HepG2 (cell line): ENCODE data around the gene STMN3. TPM values are rescaled to one million over a fixed set of nuclear protein-coding genes. Genes with fewer than 3 reads are reported as not detected.
A peak's percentile ranks its signal among the peaks of the same experiment; 100 is the strongest.

Experiments used
- ARID2 ChIP-seq: sonication (generic); formaldehyde crosslinking; IDR thresholded peaks from 2 replicates; pipeline ENCODE4 v1.8.1; 2022; ENCODE audit warnings: mild to moderate bottlenecking, missing genetic modification reagents, borderline replicate concordance
- GABPA ChIP-seq, 2 experiments: IDR thresholded peaks; 2 replicates each; pipeline ENCODE4 v1.6.1; 2011 to 2016; ENCODE audit warnings: low read depth in 2 of 2, low read length in 1 of 2, missing biosample characterization in 1 of 2, missing genetic modification characterization in 1 of 2
- GABPB1 ChIP-seq: IDR thresholded peaks from 2 replicates; pipeline ENCODE4 v1.6.1; 2016; ENCODE audit warnings: mild to moderate bottlenecking, missing genetic modification reagents, moderate library complexity, missing compliant biosample characterization
- HBP1 ChIP-seq: IDR thresholded peaks from 2 replicates; pipeline ENCODE4 v1.6.1; 2016; ENCODE audit warnings: low read depth, control low read depth
- HOXA3 ChIP-seq: sonication (generic); formaldehyde crosslinking; IDR thresholded peaks from 2 replicates; pipeline ENCODE4 v1.5.0; 2020; ENCODE audit warnings: missing genetic modification reagents
- SPEN ChIP-seq: sonication (generic); formaldehyde crosslinking; IDR thresholded peaks from 2 replicates; pipeline ENCODE4 v1.5.1; 2020; ENCODE audit warnings: low read depth, mild to moderate bottlenecking, missing genetic modification reagents
- SSRP1 ChIP-seq: IDR thresholded peaks from 2 replicates; pipeline ENCODE4 v1.6.1; 2016; ENCODE audit warnings: control low read depth
- TFDP2 ChIP-seq: sonication (generic); formaldehyde crosslinking; IDR thresholded peaks from 2 replicates; pipeline ENCODE4 v1.4.0; 2020; ENCODE audit warnings: missing genetic modification reagents
- ZBTB14 ChIP-seq: sonication (generic); formaldehyde crosslinking; IDR thresholded peaks from 2 replicates; pipeline ENCODE4 v1.4.0; 2020; ENCODE audit warnings: missing genetic modification reagents
- ZBTB43 ChIP-seq: sonication (generic); formaldehyde crosslinking; conservative IDR thresholded peaks from 2 replicates; pipeline ENCODE4 v1.4.0; 2020; ENCODE audit warnings: missing genetic modification reagents
- ZHX2 ChIP-seq, 2 experiments: sonication (generic) in 1 of 2; formaldehyde crosslinking in 1 of 2; IDR thresholded peaks; 2 replicates each; pipeline versions ENCODE4 v1.6.1 to v1.9.0; 2014 to 2022; ENCODE audit warnings: antibody characterized with exemption in 1 of 2, borderline replicate concordance in 1 of 2, inconsistent platforms in 1 of 2, low read depth in 1 of 2, missing genetic modification reagents in 1 of 2
- ZNF274 ChIP-seq: sonication (generic); formaldehyde crosslinking; IDR thresholded peaks from 2 replicates; pipeline ENCODE4 v1.5.1; 2020; ENCODE audit warnings: mild to moderate bottlenecking, missing genetic modification reagents
- ZNF296 ChIP-seq: sonication (generic); formaldehyde crosslinking; conservative IDR thresholded peaks from 2 replicates; pipeline ENCODE4 v1.5.0; 2020; ENCODE audit warnings: mild to moderate bottlenecking, missing genetic modification reagents
- ZNF460 ChIP-seq: sonication (generic); formaldehyde crosslinking; IDR thresholded peaks from 2 replicates; pipeline ENCODE4 v1.5.1; 2020; ENCODE audit warnings: missing genetic modification reagents, mild to moderate bottlenecking, borderline replicate concordance
- ZNF740 ChIP-seq: sonication (generic); formaldehyde crosslinking; IDR thresholded peaks from 2 replicates; pipeline ENCODE4 v1.4.0; 2020; ENCODE audit warnings: missing genetic modification reagents
- polyA plus RNA-seq, 8 experiments: library from polyadenylated mRNA; depleted of rRNA in 3 of 8; stranded (reverse) in 7 of 8; unstranded in 1 of 8; fragments of >200 nt; fragmentation: Illumina TruSeq in 4 of 8; extraction: Trizol in 4 of 8; gene quantifications; 2 replicates each; pipeline versions ENCODE4 v1.2.1 to v1.2.3, GENCODE V29; 2011 to 2016; ENCODE audit warnings: low read depth in 4 of 8, missing spikeins in 1 of 8, mixed read lengths in 1 of 8; ENCODE audit not compliant: insufficient read depth in 1 of 8
- total RNA-seq, 5 experiments: library from RNA; depleted of rRNA; stranded (reverse); fragments of >200 nt; fragmentation: Illumina TruSeq; extraction: Trizol; gene quantifications; 2 replicates each; pipeline ENCODE4 v1.2.3, GENCODE V29; 2016; ENCODE audit warnings: low read depth in 1 of 5

Gene STMN3
- total and polyA plus RNA-seq, 2 of the 13 experiments (the other 11 are each of a cell fraction or from before 2014, with no cell fraction given) = 21.0 to 48.3 TPM

- TF ChIP-seq ARID2 (CRISPR knock-in tag) (0 out of 2 replicates have a peak, but pooled peaks have one; percentile 7), GABPA (IDR thresholded peaks at IDR 0.05; ENCODE audit: low read depth, low read length) (0 out of 2 replicates have a peak, but pooled peaks have one; percentile 6), GABPA (CRISPR knock-in tag; IDR thresholded peaks at IDR 0.05; ENCODE audit: low read depth) (no peak), TFDP2 (CRISPR knock-in tag) (peak; percentile 55), SSRP1 (CRISPR knock-in tag) (0 out of 2 replicates have a peak, but pooled peaks have one; percentile 72), ZNF460 (CRISPR knock-in tag) (0 out of 2 replicates have a peak, but pooled peaks have one; percentile 19), HBP1 (CRISPR knock-in tag) (no peak), GABPB1 (CRISPR knock-in tag) (peak; percentile 35; the same call in 1 of the 2 replicates), ZNF274 (CRISPR knock-in tag) (peak; percentile 4; the same call in 1 of the 2 replicates), ZBTB14 (CRISPR knock-in tag) (peak; percentile 59; the same call in 1 of the 2 replicates), ZNF296 (CRISPR knock-in tag) (0 out of 2 replicates have a peak, but pooled peaks have one; percentile 57), ZHX2 (IDR thresholded peaks at IDR 0.05; ENCODE audit: low read depth) (0 out of 2 replicates have a peak, but pooled peaks have one; percentile 23), ZHX2 (CRISPR knock-in tag; IDR thresholded peaks at IDR 0.05; ENCODE audit: borderline replicate concordance) (no peak), ZBTB43 (CRISPR knock-in tag) (peak; percentile 66; the same call in 1 of the 2 replicates), HOXA3 (CRISPR knock-in tag) (peak; percentile 71), SPEN (CRISPR knock-in tag) (peak; percentile 74), ZNF740 (peak; percentile 10; the same call in 1 of the 2 replicates)
Measured at GRCh38 chr20:63652192-63652980, 838 bp downstream of the STMN3 start (continued).
